Activated CD8-positive, alpha-beta memory T cell treated with anti-CD3 and anti-CD28 coated beads for 48 hours (primary cell): ENCODE measurements around the gene MRPS34.

Experiments used
- DNase-seq, 3 experiments: peaks; one replicate each; pipeline ENCODE4 v3.0.0-alpha.2; 2020; ENCODE audit warnings: low read depth in 2 of 3, low spot score in 2 of 3

MRPS34 gene

DNA sequence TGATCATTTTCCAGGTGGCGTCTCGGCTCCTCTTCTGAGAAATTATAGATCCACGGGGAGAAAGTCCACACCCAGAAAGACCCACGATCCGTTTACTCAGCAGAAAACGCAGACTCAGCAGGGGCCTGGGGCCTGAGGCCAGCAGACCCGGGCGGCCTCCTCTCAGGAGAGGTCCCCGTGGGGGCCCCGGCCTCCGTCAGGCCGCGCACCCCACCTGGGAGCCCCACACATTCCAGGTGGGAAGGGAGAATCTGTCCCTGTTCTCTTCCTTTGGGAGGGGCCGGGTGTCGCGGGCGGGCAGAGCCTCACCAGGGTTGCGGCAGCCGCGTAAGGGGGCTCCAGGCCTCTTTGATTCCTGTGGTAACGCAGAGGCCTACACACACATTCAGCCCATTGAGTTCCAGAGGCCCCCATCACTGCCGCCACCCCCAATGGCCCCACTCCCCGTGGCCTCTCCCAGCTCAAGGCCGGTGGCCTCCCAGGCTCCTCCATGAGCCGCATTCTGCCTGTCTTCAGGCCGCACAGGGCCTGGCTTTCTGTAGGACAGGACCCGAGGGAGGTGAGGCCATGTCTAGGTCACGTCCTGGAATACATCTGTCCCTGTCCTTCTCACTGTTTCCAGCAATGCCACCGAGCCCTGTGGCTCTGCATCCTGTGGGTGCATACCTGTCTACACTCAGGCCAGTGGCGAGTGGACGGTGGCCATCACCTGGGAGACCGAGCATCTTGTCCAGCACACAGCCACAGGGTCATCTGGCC is 22.2 kb upstream of the MRPS34 start:
- no peak for DNase-seq

DNA sequence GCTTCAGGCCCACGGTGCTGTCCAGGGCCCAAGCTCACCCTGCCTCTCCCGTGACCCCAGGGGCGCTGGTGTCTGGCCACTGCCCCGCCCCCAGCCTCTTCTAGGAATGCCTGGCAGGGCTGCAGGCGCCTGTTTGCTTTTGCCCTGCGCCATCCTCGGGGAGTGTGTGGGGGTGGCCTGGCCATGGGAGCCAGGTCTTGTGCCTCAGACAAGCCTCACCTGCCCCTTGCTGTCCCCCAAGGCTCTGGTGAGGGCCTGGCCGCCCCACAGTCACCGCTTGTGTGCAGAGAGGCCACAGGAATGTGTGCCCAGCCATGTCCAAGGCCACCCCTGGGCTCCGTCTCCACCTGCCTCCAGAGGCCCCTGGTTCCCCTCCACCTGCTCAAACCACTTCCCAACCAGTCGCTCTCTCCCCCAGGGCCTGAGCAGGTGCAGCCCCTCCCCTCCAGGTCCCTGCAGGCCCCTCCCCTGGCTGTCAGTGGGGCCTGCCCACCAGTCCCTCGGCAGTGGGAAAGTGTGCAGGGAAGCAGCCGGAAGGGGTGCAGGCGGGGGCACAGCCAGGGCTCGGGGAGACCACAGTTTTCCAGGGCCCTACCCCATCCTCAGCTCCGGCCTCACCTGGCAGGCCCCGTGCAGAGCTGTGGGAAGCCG is 21.4 kb upstream of the MRPS34 start:
- no peak for DNase-seq

DNA sequence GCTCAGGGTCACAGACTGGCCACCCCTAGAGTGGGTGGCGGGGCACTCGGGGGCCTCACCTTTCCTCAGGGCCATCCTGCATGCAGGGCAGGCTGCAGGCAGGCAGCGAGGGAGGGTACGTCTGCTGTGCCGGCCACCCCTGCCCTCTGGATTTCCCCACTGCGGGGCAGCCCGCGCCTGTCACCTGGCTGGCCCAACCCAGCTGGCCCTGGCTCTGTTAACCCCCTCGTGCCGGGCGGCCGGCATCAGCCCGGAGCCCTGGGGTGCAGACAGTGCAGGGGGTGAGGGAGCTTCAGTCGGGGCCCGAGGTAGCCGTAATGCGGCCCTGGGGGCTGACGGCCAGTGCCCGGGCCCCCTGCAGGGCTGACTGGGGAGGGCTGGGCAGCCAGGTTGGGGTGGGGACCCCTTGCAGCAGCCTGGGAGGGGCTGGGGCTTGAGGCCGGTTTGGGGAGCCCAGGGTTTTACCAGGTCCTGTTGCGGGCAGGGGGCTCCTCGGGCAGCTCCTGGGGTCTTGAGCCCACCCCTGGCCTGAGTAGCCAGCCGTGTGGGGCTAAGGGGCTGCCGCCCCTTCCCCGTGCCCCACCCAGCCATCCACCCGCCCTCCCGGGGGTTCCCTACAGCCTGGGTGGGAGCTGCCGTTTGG is 20.8 kb upstream of the MRPS34 start, which contains the start of gene IGFALS:
Gene IGFALS, minus strand, starts transcription at position 128 of the 643 bp plus-strand sequence. Its CDS starts 53 bp downstream, at position 75.
- no peak for DNase-seq

DNA sequence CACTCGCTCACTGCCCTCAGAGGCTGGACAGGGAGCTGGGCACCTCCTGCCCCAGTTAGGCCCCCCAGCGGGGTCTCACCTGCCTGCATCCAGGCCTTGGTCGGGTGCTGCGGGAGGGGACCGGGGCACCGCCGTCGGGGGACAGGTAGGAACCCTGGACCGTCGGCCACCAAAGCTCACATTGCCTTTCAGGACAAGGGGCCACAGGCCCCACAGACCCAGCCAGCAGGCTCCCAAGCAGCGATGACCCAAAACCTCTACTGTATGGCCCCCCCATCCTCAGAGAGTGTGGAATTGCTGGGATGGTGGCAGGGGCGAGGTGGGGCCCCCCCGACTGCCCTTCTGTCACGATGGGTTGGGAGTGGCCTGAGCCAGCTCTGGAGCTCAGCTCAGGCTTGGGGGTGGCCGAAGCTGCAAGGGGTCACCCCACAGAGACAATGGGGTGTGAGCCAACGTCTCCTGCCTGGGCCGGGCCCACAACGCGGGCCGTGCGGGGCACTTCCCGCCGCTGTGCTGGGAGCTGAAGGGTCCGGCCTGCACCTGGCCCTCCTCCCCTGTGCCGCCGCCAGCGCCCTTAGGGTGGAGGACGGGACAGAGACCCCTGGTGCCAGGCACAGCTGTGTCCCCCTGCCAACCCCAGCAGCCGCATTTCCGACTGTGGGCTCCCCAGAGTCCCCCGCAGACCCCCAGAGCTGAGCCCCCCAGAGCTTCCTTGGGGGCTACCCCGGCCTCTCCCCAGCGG is 20.1 kb upstream of the MRPS34 start:
- DNase-seq: no peak

DNA sequence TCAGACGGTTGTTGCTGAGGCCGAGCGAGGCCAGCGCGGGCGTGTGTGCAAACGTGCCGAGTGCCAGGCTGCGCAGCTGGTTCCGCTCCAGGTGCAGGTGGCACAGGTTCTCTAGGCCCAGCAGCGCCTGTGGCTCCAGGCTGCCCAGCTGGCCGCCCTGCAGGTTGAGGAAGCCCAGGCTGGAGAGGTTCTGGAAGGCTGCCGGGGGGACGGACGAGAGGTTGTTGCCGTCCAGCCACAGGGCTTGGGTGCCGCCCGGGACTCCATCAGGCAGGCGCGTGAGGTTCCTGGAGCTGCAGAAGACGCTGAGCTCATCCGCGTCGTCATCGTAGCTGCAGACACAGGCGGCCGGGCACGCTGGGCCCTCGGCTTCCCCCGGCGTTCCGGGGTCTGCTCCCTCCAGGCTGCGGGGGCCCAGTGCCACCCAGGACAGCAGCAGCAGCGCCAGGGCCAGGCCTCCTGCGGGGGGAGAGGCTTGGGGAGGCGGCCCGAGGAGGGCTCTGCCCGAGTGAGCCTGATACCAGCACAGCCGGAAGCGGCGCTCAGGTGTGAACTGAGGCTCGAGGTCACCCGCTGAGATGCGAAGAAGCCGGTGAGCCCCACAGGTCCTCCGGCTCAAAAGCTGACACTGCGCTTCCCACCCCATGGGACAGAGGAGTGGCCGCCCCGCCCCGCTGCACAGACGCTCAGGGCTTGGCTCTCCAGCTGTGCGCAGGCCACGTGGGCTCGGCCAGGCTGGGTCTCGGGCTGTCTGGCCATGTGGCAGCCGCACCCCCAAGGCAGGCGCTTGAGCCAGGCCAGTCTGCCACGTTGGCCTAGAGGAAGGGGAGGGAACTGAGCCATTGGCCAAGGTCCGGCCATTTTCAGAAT is 19.2 kb upstream of the MRPS34 start:
- no peak for DNase-seq

DNA sequence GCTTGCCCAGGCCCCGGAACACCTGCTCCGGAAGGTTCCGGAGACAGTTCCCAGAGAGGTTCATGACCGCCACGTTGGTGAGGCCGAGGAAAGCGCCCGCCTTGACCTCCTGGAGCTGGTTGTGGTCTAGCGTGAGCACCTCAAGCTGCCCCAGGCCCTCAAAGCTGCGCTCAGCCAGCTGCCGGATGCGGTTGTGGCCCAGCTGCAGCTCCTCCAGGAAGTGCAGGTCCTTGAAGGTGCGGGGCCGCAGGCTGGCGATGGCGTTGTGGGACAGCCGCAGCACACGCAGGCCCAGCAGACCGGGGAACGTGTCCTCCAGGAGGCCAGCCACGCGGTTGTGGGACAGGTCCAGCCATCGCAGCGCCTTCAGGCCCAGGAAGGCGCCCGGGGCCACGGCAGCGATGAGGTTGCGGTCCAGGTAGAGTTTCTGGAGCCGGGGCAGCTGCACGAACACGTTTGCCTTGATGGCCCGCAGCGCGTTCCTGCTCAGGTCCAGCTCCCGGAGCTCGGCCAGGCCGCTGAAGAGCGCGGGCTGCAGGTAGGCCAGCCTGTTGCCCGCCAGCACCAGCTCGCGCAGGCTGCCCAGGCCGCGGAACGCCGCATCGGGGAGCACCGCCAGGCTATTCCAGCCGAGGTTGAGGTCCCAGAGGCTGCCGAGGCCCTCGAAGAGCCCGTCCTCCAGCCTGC is 18.5 kb upstream of the MRPS34 start:
- DNase-seq: no peak

DNA sequence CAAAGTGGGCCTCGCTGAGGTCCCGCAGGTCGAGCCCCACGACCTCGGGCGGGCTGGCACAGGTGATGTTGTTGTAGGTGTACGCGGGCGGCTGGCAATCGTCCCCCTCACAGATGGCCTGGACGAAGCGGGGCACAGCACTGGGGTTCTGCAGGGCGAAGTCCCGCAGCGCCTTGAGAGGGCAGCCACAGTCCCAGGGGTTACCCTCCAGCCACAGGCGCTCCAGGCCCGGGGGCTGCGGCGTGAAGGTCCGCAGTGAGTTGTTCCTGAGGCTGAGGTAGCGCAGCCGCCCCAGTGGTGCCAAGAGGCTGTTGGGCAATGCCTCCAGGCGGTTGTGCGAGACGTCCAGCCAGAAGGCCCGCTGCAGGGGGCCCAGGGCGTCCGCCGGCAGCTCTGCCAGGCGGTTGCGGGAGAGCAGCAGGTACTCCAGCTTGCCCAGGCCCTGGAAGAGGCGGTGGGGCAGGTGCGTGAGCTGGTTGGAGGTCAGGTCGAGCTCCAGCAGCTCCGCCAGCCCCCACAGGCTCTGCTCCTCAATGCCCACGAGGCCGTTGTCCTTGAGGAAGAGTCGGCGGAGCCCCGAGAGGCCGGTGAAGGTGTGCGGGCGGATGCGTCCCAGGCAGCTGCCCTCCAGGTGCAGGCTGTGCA is 17.8 kb upstream of the MRPS34 start:
- DNase-seq: no peak

DNA sequence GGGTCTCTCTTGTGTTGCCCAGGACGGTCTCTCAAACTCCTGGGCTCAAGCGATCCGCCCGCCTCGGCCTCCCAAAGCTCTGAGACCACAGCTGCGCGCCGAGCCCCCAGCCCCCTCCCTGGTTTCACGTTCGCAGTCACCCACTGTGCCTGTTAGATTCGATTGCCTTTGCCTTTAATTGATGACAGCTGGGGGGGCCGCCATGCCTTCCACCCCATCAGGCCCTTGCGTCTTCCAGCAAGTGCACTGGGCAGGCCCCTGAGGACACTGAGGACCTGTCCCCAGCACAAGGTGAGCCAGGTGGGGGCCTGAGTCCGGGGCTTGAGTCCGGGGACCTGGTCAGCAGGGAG is 17.3 kb upstream of the MRPS34 start:
- DNase-seq: no peak

DNA sequence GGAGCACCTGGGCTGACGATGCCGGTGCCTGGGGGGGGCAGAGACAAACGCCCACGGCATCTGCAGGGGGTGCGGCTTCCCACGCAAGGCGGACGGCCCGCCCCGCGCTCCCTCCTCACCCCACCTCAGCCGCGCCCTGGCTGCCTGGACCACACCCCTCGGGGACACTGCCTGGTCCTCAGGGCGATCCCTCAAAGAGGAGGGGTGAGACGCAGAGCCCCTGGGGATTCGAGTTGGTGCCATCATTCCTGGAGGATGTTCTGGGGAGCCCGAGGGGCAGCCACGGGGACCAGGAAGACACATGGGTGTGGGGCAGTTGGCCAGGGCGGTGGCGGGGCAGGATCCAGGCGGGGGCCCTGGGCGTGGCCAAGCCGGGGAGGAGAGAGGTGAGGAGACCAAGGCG is 16.7 kb upstream of the MRPS34 start:
- DNase-seq: no peak

DNA sequence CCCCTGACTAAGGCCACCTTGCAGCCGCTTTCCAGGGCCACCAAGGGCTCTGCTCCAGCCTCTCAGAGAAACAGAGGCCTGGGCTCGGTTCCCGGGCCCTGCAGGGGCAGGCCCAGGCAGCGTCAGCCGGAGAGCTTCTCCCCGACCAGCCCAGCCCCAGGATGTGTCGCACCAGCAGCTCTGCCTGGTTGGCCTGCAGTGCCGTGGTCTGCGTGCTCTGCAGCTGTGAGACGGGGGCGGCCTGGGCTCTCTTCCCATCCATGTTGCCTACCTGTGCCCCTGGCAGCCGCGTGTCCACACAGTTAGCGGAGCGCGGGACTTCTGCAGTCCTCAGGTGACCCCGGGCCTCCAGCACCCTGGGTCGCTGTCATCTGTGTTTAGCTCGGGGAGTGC is 15.8 kb upstream of the MRPS34 start:
- no peak for DNase-seq

DNA sequence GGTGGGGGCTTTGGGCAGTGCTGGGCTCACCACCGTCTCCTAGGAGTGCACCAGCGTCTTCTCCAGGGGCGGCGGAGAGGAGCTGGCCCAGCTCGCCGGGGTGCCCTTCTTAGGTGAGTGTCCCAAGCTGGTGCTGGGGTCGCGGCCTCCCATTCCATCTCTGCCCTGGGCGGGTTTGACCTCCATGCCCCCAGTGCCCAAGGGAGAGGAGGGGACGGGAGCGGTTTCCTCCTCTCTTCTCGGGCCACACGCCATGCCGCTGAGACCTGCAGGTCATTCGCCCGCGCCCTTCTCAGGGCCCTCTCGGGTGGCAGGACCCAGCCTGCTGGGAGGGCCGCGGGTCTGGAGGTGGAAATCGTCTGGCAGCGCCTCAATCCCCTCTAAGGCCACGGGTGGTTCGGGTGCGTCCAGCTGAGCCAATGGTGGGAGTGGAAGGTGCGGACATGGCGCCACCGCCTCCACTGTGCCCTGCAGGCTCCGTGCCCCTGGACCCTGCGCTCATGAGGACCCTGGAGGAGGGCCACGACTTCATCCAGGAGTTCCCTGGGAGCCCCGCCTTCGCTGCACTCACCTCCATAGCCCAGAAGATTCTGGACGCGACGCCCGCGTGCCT is 15.3 kb upstream of the MRPS34 start:
- no peak for DNase-seq

DNA sequence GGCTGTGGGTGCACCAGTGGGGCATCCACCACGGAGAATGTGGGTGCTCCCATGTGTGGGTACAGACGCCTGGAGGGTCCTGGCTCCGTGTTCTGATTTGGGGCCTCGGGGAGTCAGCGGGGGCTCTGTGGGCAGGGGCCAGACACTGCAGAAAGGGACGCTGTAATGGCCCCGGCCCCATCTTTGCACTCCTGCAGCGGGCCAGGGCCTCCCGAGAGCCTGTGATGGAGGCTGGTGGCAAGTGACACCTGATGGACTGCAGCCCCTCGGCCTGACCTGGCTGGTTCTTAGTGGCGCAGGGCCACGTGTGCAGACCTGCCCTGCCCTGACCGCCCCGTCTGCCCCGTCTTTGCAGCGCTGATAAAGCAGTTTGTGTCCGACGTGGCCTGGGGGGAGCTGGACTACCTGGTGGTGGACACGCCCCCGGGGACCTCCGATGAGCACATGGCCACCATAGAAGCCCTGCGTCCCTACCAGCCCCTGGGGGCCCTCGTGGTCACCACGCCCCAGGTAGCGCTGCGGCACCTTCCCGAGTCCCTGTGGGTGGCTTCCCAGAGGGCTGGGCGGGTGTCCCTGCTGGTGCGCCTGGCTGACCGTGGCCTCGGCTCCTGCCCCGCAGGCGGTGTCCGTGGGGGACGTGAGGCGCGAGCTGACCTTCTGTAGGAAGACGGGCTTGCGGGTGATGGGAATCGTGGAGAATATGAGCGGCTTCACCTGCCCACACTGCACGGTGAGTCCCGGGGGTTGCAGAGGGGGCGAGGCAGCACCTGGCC is 14.6 kb upstream of the MRPS34 start:
- DNase-seq: no peak

DNA sequence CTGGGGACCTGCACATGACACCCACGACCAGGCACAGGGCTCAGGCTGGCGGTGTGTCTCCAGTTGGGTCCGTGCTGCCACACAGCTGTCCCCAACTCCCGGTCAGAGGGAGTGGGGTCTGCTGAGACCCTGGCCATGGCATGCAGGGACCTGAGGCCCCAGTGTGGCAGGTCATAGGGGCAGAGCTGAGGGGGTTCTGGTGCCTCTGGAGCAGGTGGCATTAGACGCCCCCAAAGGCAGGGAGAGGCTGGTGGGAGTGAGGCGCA is 14.1 kb upstream of the MRPS34 start:
- no peak for DNase-seq

DNA sequence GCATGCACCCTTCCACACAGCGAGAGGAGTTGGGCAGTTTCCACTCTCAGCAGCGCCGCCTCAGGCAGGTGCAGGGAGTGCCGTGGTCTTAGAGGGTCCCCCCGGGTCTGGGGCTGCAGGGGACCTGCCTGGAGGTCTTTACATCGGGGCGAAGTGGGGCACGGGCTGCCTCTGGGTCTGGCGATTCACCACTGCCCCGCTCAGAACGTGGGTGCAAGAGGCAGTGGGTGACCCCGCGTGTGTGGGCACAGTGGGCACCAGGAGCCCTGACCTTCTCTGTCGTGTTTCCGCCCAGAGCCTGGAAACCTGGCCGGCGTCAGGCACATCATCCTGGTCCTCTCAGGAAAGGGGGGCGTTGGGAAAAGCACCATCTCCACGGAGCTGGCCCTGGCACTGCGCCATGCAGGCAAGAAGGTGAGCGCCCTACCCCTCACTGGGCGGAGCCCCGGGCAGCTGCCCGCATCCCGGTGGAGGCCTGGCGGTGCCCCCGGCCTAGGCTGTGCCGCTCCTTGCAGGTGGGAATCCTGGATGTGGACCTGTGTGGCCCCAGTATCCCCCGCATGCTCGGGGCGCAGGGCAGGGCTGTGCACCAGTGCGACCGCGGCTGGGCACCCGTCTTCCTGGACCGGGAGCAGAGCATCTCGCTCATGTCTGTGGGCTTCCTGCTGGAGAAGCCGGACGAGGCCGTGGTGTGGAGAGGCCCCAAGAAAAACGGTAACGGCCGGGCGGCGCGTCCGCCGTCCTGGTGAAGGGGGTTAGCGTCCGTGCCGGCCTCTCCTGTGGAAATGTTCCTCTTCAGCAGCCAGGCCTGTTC is 13.5 kb upstream of the MRPS34 start:
- DNase-seq: no peak

DNA sequence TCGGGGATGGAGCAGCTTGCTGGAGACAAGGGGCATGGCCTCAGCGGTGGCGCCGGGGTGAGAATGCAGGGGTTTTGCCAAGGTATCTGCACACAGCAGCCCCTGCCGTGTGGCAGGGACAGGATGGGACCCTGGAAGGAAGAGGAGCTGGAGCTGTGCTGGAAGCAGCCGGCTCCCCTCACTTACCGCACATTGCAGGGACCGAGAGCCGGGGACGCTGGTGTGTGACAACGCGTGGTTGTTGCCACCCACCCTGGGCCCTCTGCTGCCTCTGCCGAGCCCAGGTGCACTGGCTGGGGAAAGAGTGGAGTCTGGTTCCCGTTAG is 12.9 kb upstream of the MRPS34 start:
- DNase-seq: no peak

DNA sequence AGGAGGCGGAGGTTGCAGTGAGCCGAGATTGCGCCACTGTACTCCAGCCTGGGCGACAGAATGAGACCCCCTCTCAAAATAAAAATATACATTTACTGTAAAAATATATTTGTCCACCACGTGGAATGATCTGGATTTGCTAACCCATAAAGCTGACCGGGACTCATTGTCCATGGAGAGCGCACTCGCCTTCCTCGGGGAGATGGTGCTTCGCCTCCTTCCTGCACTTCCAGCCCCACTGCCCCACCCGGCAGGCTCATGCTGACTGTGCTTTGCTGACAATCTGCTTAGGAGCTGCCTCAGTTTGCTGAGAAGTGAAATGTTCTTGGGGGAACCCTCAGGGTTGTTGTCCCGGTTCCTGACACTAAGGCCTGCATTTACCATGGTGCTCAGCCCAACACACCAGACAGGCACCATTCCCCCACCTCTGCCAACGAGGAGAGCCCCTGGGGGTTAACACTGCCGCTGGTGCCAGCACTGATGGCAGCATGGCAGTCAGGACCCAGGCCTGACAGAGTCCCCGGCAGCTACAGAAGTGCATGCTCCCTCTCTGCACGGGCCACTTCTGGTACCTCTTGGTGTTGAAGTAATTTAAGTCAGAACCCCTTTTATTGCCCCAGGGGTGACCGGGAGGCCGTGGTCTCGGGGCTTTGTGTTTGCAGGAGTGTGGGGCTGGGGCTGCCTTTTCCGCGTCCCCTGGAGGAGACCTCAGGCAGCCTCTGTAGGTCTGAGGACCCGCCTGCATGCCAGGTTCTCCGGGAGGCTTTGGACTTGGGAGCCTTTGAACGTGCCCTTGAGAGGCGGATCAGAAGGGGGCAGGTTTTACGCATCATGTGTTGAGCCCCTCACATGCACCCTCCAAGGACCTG is 12.3 kb upstream of the MRPS34 start:
- no peak for DNase-seq
